Activated CD8-positive, alpha-beta memory T cell treated with anti-CD3 and anti-CD28 coated beads, Interleukin-2, amount 50 U/mL, for 4 hours (primary cell): ENCODE results near the gene DACT2.
"Not testable (repeated sequence)": the region's sequence is repeated elsewhere in the genome, so short reads cannot be mapped to it uniquely, and the experiment has no call there.

Experiments used
- DNase-seq: peaks from one replicate; pipeline ENCODE4 v3.0.0-alpha.2; 2020

Gene DACT2

GRCh38 chr6:168318090-168318489, 1.5 kb downstream of the DACT2 start:
- no peak for DNase-seq

GRCh38 chr6:168315596-168315995, 4.0 kb downstream of the DACT2 start:
- DNase-seq = no peak

- no peak for DNase-seq
Measured at GRCh38 chr6:168314948-168315347, 4.6 kb downstream of the DACT2 start.

- no peak for DNase-seq
Measured at GRCh38 chr6:168314021-168314420, 5.6 kb downstream of the DACT2 start.

- DNase-seq = no peak
Measured at GRCh38 chr6:168313431-168314011, 6.1 kb downstream of the DACT2 start.

- DNase-seq = not testable (repeated sequence)
Measured at GRCh38 chr6:168312125-168312507, 7.5 kb downstream of the DACT2 start.

- DNase-seq = no peak
Measured at GRCh38 chr6:168311410-168312124, 8.0 kb downstream of the DACT2 start.

GRCh38 chr6:168310945-168311344, 8.6 kb downstream of the DACT2 start:
- no peak for DNase-seq

GRCh38 chr6:168310403-168310802, 9.2 kb downstream of the DACT2 start:
- DNase-seq = no peak

- no peak for DNase-seq
Measured at GRCh38 chr6:168309997-168310396, 9.6 kb downstream of the DACT2 start.

GRCh38 chr6:168309183-168309582, 10.4 kb downstream of the DACT2 start:
- no peak for DNase-seq

- DNase-seq = no peak
Measured at GRCh38 chr6:168308390-168309144, 11.0 kb downstream of the DACT2 start.

GRCh38 chr6:168307695-168308021, 11.9 kb downstream of the DACT2 start:
- DNase-seq = no peak

GRCh38 chr6:168307015-168307694, 12.4 kb downstream of the DACT2 start:
- no peak for DNase-seq

GRCh38 chr6:168305863-168306262, 13.7 kb downstream of the DACT2 start:
- DNase-seq = no peak

GRCh38 chr6:168305096-168305749, 14.4 kb downstream of the DACT2 start:
- DNase-seq = no peak

GRCh38 chr6:168304752-168305015, 14.9 kb downstream of the DACT2 start:
- no peak for DNase-seq

- no peak for DNase-seq
Measured at GRCh38 chr6:168303982-168304751, 15.4 kb downstream of the DACT2 start.

- no peak for DNase-seq
Measured at GRCh38 chr6:168302534-168302933, 17.0 kb downstream of the DACT2 start.

GRCh38 chr6:168301648-168302398, 17.8 kb downstream of the DACT2 start:
- no peak for DNase-seq

GRCh38 chr6:168300975-168301647, 18.5 kb downstream of the DACT2 start:
- DNase-seq = no peak
